ENCODE measurements around the gene FADS2.
"Not testable (repeated sequence)": the region's sequence is repeated elsewhere in the genome, so short reads cannot be mapped to it uniquely, and the experiment has no call there.

The FADS2 gene

GRCh38 chr11:61870541-61871031, 42.5 kb downstream of the FADS2 start:
- no peak for DNase-seq

- peak; percentile 65 to 70 for DNase-seq
Measured at GRCh38 chr11:61871158-61871597, 43.1 kb downstream of the FADS2 start.

GRCh38 chr11:61872935-61873565, 45.0 kb downstream of the FADS2 start:
- DNase-seq = no peak

GRCh38 chr11:61873588-61874376, 45.7 kb downstream of the FADS2 start:
- no peak for DNase-seq

- no peak for DNase-seq
Measured at GRCh38 chr11:61874377-61874809, 46.3 kb downstream of the FADS2 start.

- DNase-seq = no peak
Measured at GRCh38 chr11:61874853-61875252, 46.8 kb downstream of the FADS2 start.

GRCh38 chr11:61875698-61876097, 47.6 kb downstream of the FADS2 start:
- DNase-seq = no peak

- no peak for DNase-seq
Measured at GRCh38 chr11:61879152-61879551, 51.1 kb downstream of the FADS2 start.

GRCh38 chr11:61880031-61880430, 51.9 kb downstream of the FADS2 start:
- no peak for DNase-seq

- DNase-seq = no peak
Measured at GRCh38 chr11:61880454-61880853, 52.4 kb downstream of the FADS2 start.

GRCh38 chr11:61881397-61881796, 53.3 kb downstream of the FADS2 start:
- DNase-seq = no peak

- not testable (repeated sequence) for DNase-seq
Measured at GRCh38 chr11:61882267-61882666, 54.2 kb downstream of the FADS2 start.

- no peak for DNase-seq
Measured at GRCh38 chr11:61882879-61883278, 54.8 kb downstream of the FADS2 start.

GRCh38 chr11:61883327-61883726, 55.2 kb downstream of the FADS2 start:
- no peak for DNase-seq

- no peak for DNase-seq
Measured at GRCh38 chr11:61883947-61884346, 55.8 kb downstream of the FADS2 start.

- no peak for DNase-seq
Measured at GRCh38 chr11:61885166-61885778, 57.2 kb downstream of the FADS2 start.

GRCh38 chr11:61885784-61886580, 57.9 kb downstream of the FADS2 start:
- DNase-seq = no peak

GRCh38 chr11:61886643-61887042, 58.5 kb downstream of the FADS2 start:
- DNase-seq = no peak

- DNase-seq = no peak
Measured at GRCh38 chr11:61887839-61888494, 59.9 kb downstream of the FADS2 start.

GRCh38 chr11:61888590-61888989, 60.5 kb downstream of the FADS2 start:
- DNase-seq = no peak

GRCh38 chr11:61889831-61890230, 61.7 kb downstream of the FADS2 start:
- no peak for DNase-seq

Measured in stimulated activated CD4-positive, alpha-beta T cell treated with anti-CD3 and anti-CD28 coated beads, Interleukin-2, amount 100 ng/mL, for 48 hours (primary cell).